ENCODE measurements around the gene TNFRSF13B.
"Not testable (repeated sequence)": the region's sequence is repeated elsewhere in the genome, so short reads cannot be mapped to it uniquely, and the experiment has no call there.

TNFRSF13B gene

GRCh38 chr17:16975277-16975651, 3.3 kb upstream of the TNFRSF13B start:
- no peaks in the 10 kb centered on the region for H3K9me2 ChIP-seq (replicated peaks; ENCODE audit: insufficient read depth, low read length)
- peaks cover 12% of the 10 kb centered on the region; the same call in 1 of the 2 replicates for H3K79me2 ChIP-seq (ENCODE audit: insufficient read depth, low read length)
- peak overlapping the region; percentile 9 for H3K4me3 ChIP-seq (ENCODE audit: insufficient read depth, low read length, poor library complexity, severe bottlenecking)
- H3K9ac ChIP-seq (ENCODE audit: low read length): peak overlapping the region; percentile 33; the same call in 1 of the 2 replicates
- peaks cover 54% of the 10 kb centered on the region for H3F3A ChIP-seq (ENCODE audit: insufficient read depth)
- H3K9me3 ChIP-seq (ENCODE audit: insufficient read depth, low read length): no peaks in the 10 kb centered on the region
- peak overlapping the region; percentile 85 for H3K27ac ChIP-seq (ENCODE audit: low read depth, low read length)
- peak overlapping the region; percentile 1 for H2AFZ ChIP-seq (ENCODE audit: low read depth, low read length, severe bottlenecking)
- H3K27me3 ChIP-seq (ENCODE audit: low read length): no peaks in the 10 kb centered on the region
- TF ChIP-seq, protein P1, sequence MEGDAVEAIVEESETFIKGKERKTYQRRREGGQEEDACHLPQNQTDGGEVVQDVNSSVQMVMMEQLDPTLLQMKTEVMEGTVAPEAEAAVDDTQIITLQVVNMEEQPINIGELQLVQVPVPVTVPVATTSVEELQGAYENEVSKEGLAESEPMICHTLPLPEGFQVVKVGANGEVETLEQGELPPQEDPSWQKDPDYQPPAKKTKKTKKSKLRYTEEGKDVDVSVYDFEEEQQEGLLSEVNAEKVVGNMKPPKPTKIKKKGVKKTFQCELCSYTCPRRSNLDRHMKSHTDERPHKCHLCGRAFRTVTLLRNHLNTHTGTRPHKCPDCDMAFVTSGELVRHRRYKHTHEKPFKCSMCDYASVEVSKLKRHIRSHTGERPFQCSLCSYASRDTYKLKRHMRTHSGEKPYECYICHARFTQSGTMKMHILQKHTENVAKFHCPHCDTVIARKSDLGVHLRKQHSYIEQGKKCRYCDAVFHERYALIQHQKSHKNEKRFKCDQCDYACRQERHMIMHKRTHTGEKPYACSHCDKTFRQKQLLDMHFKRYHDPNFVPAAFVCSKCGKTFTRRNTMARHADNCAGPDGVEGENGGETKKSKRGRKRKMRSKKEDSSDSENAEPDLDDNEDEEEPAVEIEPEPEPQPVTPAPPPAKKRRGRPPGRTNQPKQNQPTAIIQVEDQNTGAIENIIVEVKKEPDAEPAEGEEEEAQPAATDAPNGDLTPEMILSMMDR (IDR thresholded peaks at IDR 0.05; ENCODE audit: insufficient read depth, low read length, poor library complexity, severe bottlenecking): no peak
- TF ChIP-seq EZH2phosphoT487 (conservative IDR thresholded peaks at IDR 0.05; ENCODE audit: low read length): no peak
- peak overlapping the region; percentile 61 for H3K4me2 ChIP-seq (ENCODE audit: low read depth, low read length, poor library complexity, severe bottlenecking)
- no peaks in the 10 kb centered on the region for H4K20me1 ChIP-seq (ENCODE audit: low read depth, low read length)
- no peaks in the 10 kb centered on the region for H3K36me3 ChIP-seq (ENCODE audit: low read length)

GRCh38 chr17:16974569-16975276, 2.8 kb upstream of the TNFRSF13B start:
- H3K4me3 ChIP-seq (ENCODE audit: insufficient read depth, low read length, poor library complexity, severe bottlenecking): peak overlapping the region; percentile 9
- H2AFZ ChIP-seq (ENCODE audit: low read depth, low read length, severe bottlenecking): no peak overlapping the region
- no peaks in the 10 kb centered on the region for H3K27me3 ChIP-seq (ENCODE audit: low read length)
- H3K4me2 ChIP-seq (ENCODE audit: low read depth, low read length, poor library complexity, severe bottlenecking): peak overlapping the region; percentile 61
- no peaks in the 10 kb centered on the region for H3K9me3 ChIP-seq (ENCODE audit: insufficient read depth, low read length)
- no peaks in the 10 kb centered on the region for H3K9me2 ChIP-seq (replicated peaks; ENCODE audit: insufficient read depth, low read length)
- TF ChIP-seq, protein P1 (IDR thresholded peaks at IDR 0.05; ENCODE audit: insufficient read depth, low read length, poor library complexity, severe bottlenecking): no peak
- TF ChIP-seq EZH2phosphoT487 (conservative IDR thresholded peaks at IDR 0.05; ENCODE audit: low read length): no peak
- no peaks in the 10 kb centered on the region for H4K20me1 ChIP-seq (ENCODE audit: low read depth, low read length)
- H3K79me2 ChIP-seq (ENCODE audit: insufficient read depth, low read length): peaks cover 17% of the 10 kb centered on the region
- peaks cover 58% of the 10 kb centered on the region for H3F3A ChIP-seq (ENCODE audit: insufficient read depth)
- H3K27ac ChIP-seq (ENCODE audit: low read depth, low read length): peak overlapping the region; percentile 85
- H3K9ac ChIP-seq (ENCODE audit: low read length): peak overlapping the region; percentile 33; the same call in 1 of the 2 replicates
- H3K36me3 ChIP-seq (ENCODE audit: low read length): no peaks in the 10 kb centered on the region

DNA sequence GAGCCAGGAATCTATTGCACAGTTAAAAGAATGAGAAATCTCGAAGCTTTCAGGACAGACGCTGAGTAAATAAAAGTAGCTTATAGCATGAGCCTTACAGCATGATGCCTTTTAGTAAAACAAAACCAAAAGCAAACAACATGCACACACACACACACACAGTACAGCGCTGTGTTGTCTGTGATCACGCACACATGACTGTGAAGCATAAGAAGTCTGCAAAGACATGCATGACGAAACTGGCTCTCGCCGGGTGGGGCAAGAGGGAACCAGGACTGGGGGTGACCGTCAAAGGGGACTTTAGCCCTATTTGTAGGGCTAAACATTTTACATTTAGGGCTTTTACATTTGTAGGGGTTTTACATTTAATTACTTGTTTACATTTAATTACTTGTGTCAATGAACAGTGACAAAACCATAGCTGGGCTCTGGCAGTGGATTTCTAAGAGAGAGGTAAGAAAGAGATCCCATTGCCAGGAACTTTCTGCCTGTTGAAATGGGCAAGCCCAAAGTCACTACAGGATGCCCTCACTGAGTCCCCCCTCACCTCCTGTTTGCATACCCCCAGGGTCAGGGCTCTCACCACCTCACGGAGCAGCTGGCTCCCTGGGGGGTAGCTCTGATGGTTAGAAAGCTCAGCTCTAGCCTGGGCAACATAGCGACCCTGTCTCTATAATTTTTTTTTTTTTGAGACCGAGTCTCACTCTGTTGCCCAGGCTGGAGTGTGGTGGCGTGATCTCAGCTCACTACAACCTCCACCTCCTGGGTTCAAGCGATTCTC, 2.0 kb upstream of the TNFRSF13B start:
- H3K4me2 ChIP-seq (ENCODE audit: low read depth, low read length, poor library complexity, severe bottlenecking): peak overlapping the region; percentile 61

GRCh38 chr17:16973043-16973442, 1.1 kb upstream of the TNFRSF13B start:
- peaks cover 62% of the 10 kb centered on the region for H3F3A ChIP-seq (ENCODE audit: insufficient read depth)
- peak overlapping the region; percentile 17; the same call in 1 of the 2 replicates for H3K9ac ChIP-seq (ENCODE audit: low read length)
- peak overlapping the region; percentile 61 for H3K4me2 ChIP-seq (ENCODE audit: low read depth, low read length, poor library complexity, severe bottlenecking)
- H4K20me1 ChIP-seq (ENCODE audit: low read depth, low read length); H3K36me3 ChIP-seq (ENCODE audit: low read length); H3K9me3 ChIP-seq (ENCODE audit: insufficient read depth, low read length); H3K9me2 ChIP-seq (replicated peaks; ENCODE audit: insufficient read depth, low read length); H3K4me3 ChIP-seq (ENCODE audit: insufficient read depth, low read length, poor library complexity, severe bottlenecking); H2AFZ ChIP-seq (ENCODE audit: low read depth, low read length, severe bottlenecking); H3K27me3 ChIP-seq (ENCODE audit: low read length): not testable (repeated sequence)
- H3K27ac ChIP-seq (ENCODE audit: low read depth, low read length): peak overlapping the region; percentile 85
- peaks cover 33% of the 10 kb centered on the region for H3K79me2 ChIP-seq (ENCODE audit: insufficient read depth, low read length)

More for the DNA sequence above, 2.0 kb upstream of the TNFRSF13B start:
- Histone ChIP-seq H3K79me2 (ENCODE audit: insufficient read depth, low read length) (peaks cover 24% of the 10 kb centered on the region), H3K4me3 (ENCODE audit: insufficient read depth, low read length, poor library complexity, severe bottlenecking) (no peak overlapping the region), H3K9me3 (ENCODE audit: insufficient read depth, low read length) (no peaks in the 10 kb centered on the region), H4K20me1 (ENCODE audit: low read depth, low read length) (no peaks in the 10 kb centered on the region), H2AFZ (ENCODE audit: low read depth, low read length, severe bottlenecking) (no peak overlapping the region), H3K27ac (ENCODE audit: low read depth, low read length) (peak overlapping the region; percentile 85), H3K9me2 (replicated peaks; ENCODE audit: insufficient read depth, low read length) (no peaks in the 10 kb centered on the region), H3K27me3 (ENCODE audit: low read length) (no peaks in the 10 kb centered on the region), H3K9ac (ENCODE audit: low read length) (peak overlapping the region; percentile 17; the same call in 1 of the 2 replicates), H3K36me3 (ENCODE audit: low read length) (no peaks in the 10 kb centered on the region), H3F3A (ENCODE audit: insufficient read depth) (peaks cover 58% of the 10 kb centered on the region)
- TF ChIP-seq EZH2phosphoT487 (conservative IDR thresholded peaks at IDR 0.05; ENCODE audit: low read length): no peak
- TF ChIP-seq, protein P1 (IDR thresholded peaks at IDR 0.05; ENCODE audit: insufficient read depth, low read length, poor library complexity, severe bottlenecking): no peak

All from SU-DHL-6 (cell line).